Parathyroid adenoma (tissue), 2 donors: Measurements from ENCODE around the gene MAN1A2.

Experiments used
- H2AFZ ChIP-seq: fragments of 300-600 bp; sonication (generic); one replicate; pipeline ENCODE4 v1.7.0; 2017; ENCODE audit warnings: antibody characterized with exemption, mild to moderate bottlenecking
- H3K27ac ChIP-seq: fragments of 300-600 bp; sonication (generic); one replicate; pipeline ENCODE4 v1.7.0; 2017
- H3K27me3 ChIP-seq: fragments of 300-600 bp; sonication (generic); one replicate; pipeline ENCODE4 v1.7.0; 2017; ENCODE audit warnings: low read length; ENCODE audit not compliant: control insufficient read depth, insufficient read depth
- H3K36me3 ChIP-seq: fragments of 300-600 bp; sonication (generic); one replicate; pipeline ENCODE4 v1.7.0; 2017; ENCODE audit warnings: low read length; ENCODE audit not compliant: control insufficient read depth, insufficient read depth
- H3K4me1 ChIP-seq: fragments of 300-600 bp; sonication (generic); one replicate; pipeline ENCODE4 v1.7.0; 2017; ENCODE audit warnings: control low read depth
- H3K4me2 ChIP-seq: fragments of 300-600 bp; sonication (generic); one replicate; pipeline ENCODE4 v1.7.0; 2017; ENCODE audit warnings: low read length
- H3K4me3 ChIP-seq: fragments of 300-600 bp; sonication (generic); one replicate; pipeline ENCODE4 v1.7.0; 2017; ENCODE audit warnings: low read depth, low read length
- H3K79me2 ChIP-seq: fragments of 300-600 bp; sonication (generic); one replicate; pipeline ENCODE4 v1.7.0; 2017; ENCODE audit warnings: control low read depth
- H3K9ac ChIP-seq: fragments of 300-600 bp; sonication (generic); one replicate; pipeline ENCODE4 v1.7.0; 2017; ENCODE audit warnings: mild to moderate bottlenecking
- H3K9me3 ChIP-seq: fragments of 300-600 bp; sonication (generic); one replicate; pipeline ENCODE4 v1.7.0; 2017; ENCODE audit warnings: low read length; ENCODE audit not compliant: control insufficient read depth
- CTCF ChIP-seq: fragments of 300-600 bp; sonication (generic); IDR thresholded peaks from one replicate; pipeline ENCODE4 v1.7.0; 2017; ENCODE audit warnings: antibody characterized with exemption, mild to moderate bottlenecking
- donor health status: primary hyperparathyroidism.

The MAN1A2 gene

GRCh38 chr1:117387060-117387633, 19.9 kb downstream of the MAN1A2 start:
- no peak for TF ChIP-seq CTCF
- no peak overlapping the region for H3K9ac ChIP-seq
- no peaks in the 10 kb centered on the region for H3K27me3 ChIP-seq
- peaks cover under 1% of the 10 kb centered on the region for H3K4me1 ChIP-seq
- H3K4me3 ChIP-seq = no peak overlapping the region
- H3K27ac ChIP-seq = no peak overlapping the region
- H3K4me2 ChIP-seq = no peak overlapping the region
- H3K36me3 ChIP-seq = no peaks in the 10 kb centered on the region
- H2AFZ ChIP-seq = no peak overlapping the region
- H3K79me2 ChIP-seq = no peaks in the 10 kb centered on the region
- no peaks in the 10 kb centered on the region for H3K9me3 ChIP-seq

GRCh38 chr1:117388328-117388727, 21.1 kb downstream of the MAN1A2 start:
- no peak overlapping the region for H2AFZ ChIP-seq
- TF ChIP-seq CTCF = no peak
- H3K27ac ChIP-seq = no peak overlapping the region
- peaks cover 2% of the 10 kb centered on the region for H3K4me1 ChIP-seq
- H3K79me2 ChIP-seq = no peaks in the 10 kb centered on the region
- H3K9me3 ChIP-seq = no peaks in the 10 kb centered on the region
- no peak overlapping the region for H3K9ac ChIP-seq
- H3K4me3 ChIP-seq = no peak overlapping the region
- no peak overlapping the region for H3K4me2 ChIP-seq
- no peaks in the 10 kb centered on the region for H3K27me3 ChIP-seq
- H3K36me3 ChIP-seq = no peaks in the 10 kb centered on the region

- Histone ChIP-seq H3K27ac (no peak overlapping the region), H3K27me3 (no peaks in the 10 kb centered on the region), H3K4me1 (peaks cover 2% of the 10 kb centered on the region), H3K9me3 (no peaks in the 10 kb centered on the region), H3K9ac (no peak overlapping the region), H3K36me3 (no peaks in the 10 kb centered on the region), H2AFZ (no peak overlapping the region), H3K4me2 (no peak overlapping the region), H3K4me3 (no peak overlapping the region), H3K79me2 (no peaks in the 10 kb centered on the region)
- no peak for TF ChIP-seq CTCF
Measured at GRCh38 chr1:117389284-117389683, 22.0 kb downstream of the MAN1A2 start.

GRCh38 chr1:117389779-117390178, 22.5 kb downstream of the MAN1A2 start:
- H3K4me1 ChIP-seq = peaks cover 2% of the 10 kb centered on the region
- H3K4me3 ChIP-seq = no peak overlapping the region
- no peaks in the 10 kb centered on the region for H3K36me3 ChIP-seq
- H3K27me3 ChIP-seq = no peaks in the 10 kb centered on the region
- TF ChIP-seq CTCF = no peak
- no peak overlapping the region for H3K9ac ChIP-seq
- H2AFZ ChIP-seq = no peak overlapping the region
- no peaks in the 10 kb centered on the region for H3K79me2 ChIP-seq
- H3K27ac ChIP-seq = no peak overlapping the region
- no peak overlapping the region for H3K4me2 ChIP-seq
- no peaks in the 10 kb centered on the region for H3K9me3 ChIP-seq

GRCh38 chr1:117392771-117393170, 25.5 kb downstream of the MAN1A2 start:
- no peak overlapping the region for H3K9ac ChIP-seq
- H3K36me3 ChIP-seq = no peaks in the 10 kb centered on the region
- H3K4me2 ChIP-seq = peak overlapping the region; percentile 3
- no peak overlapping the region for H2AFZ ChIP-seq
- no peaks in the 10 kb centered on the region for H3K27me3 ChIP-seq
- H3K79me2 ChIP-seq = no peaks in the 10 kb centered on the region
- H3K9me3 ChIP-seq = no peaks in the 10 kb centered on the region
- H3K27ac ChIP-seq = no peak overlapping the region
- H3K4me3 ChIP-seq = no peak overlapping the region
- no peak for TF ChIP-seq CTCF
- H3K4me1 ChIP-seq = peaks cover 2% of the 10 kb centered on the region
